Lower lobe of right lung (tissue), 2 donors: ENCODE data around the gene DNAH2. TPM values are rescaled to one million over a fixed set of nuclear protein-coding genes. Genes with fewer than 3 reads are reported as not detected.

Source experiments
- ATAC-seq, 2 donors: fragments of 200-7000 bp; cut with Tn5 transposase; one replicate each; pipeline ENCODE4 v1.9.1; 2020 to 2022; ENCODE audit warnings: mild to moderate bottlenecking in 2 of 2, moderate library complexity in 2 of 2
- DNase-seq: peaks from one replicate; pipeline ENCODE4 v3.0.0-alpha.2; 2020
- H3K27ac ChIP-seq: fragments of 200-600 bp; one replicate; pipeline ENCODE4 v1.8.0; 2022
- H3K27me3 ChIP-seq: fragments of 200-600 bp; one replicate; pipeline ENCODE4 v1.8.0; 2022; ENCODE audit warnings: low read depth
- H3K36me3 ChIP-seq: fragments of 200-600 bp; one replicate; pipeline ENCODE4 v1.8.0; 2022; ENCODE audit warnings: mild to moderate bottlenecking
- H3K4me1 ChIP-seq: fragments of 200-600 bp; one replicate; pipeline ENCODE4 v1.8.0; 2022
- H3K4me3 ChIP-seq: fragments of 200-600 bp; one replicate; pipeline ENCODE4 v1.8.0; 2022; ENCODE audit warnings: mild to moderate bottlenecking
- H3K9me3 ChIP-seq: fragments of 200-600 bp; one replicate; pipeline ENCODE4 v1.8.0; 2022
- intact Hi-C: fragments of 100-400 bp; cut with DNase I; formaldehyde crosslinking; loops from one replicate; pipeline ENCODE4 v1.11.0; 2022
- total RNA-seq: library from RNA; stranded (reverse); fragmentation: NEBNext Ultra II Directional; extraction: Animal tissue kit (Norgen Biotek cat#: 25700); gene quantifications from one replicate; pipeline ENCODE4 v1.2.1, GENCODE V29; 2021
- TF ChIP-seq, protein P1 (sequence below): fragments of 200-600 bp; IDR thresholded peaks from one replicate; pipeline ENCODE4 v1.8.0; 2022; ENCODE audit warnings: antibody characterized with exemption, mild to moderate bottlenecking
- donor health status: DM: no; HTN: yes; CAD: no; lungs with severe emphysema.

Gene DNAH2
- total RNA-seq, 1 donor from 2014 or later: 6.2 TPM

DNA sequence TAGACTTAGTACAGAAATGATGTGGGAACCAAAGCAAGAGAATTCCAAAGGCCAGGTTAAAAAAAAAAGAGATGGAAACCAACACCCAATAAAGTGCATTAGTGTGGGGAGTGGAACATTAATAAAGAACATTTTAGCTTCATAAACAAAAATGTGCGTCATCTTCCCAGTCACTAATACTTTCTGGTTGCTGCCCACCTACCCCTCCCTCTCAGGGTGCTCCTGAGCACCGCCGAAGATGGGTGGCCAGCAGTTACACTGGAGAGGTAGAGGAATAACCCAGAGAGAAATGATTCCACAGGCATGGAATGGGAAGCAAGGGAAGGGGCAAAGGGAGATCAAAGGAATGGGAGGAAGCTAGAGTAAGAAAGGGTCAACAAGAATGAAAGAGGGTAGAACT is 165.1 kb downstream of the DNAH2 start:
- ATAC-seq (no peak), DNase-seq (no peak)
- H3K9me3 ChIP-seq: no peaks in the 10 kb centered on the region
- H3K27me3 ChIP-seq: no peaks in the 10 kb centered on the region
- no peak overlapping the region for H3K4me3 ChIP-seq
- peaks cover 21% of the 10 kb centered on the region for H3K36me3 ChIP-seq
- H3K27ac ChIP-seq: no peak overlapping the region
- TF ChIP-seq, protein P1, sequence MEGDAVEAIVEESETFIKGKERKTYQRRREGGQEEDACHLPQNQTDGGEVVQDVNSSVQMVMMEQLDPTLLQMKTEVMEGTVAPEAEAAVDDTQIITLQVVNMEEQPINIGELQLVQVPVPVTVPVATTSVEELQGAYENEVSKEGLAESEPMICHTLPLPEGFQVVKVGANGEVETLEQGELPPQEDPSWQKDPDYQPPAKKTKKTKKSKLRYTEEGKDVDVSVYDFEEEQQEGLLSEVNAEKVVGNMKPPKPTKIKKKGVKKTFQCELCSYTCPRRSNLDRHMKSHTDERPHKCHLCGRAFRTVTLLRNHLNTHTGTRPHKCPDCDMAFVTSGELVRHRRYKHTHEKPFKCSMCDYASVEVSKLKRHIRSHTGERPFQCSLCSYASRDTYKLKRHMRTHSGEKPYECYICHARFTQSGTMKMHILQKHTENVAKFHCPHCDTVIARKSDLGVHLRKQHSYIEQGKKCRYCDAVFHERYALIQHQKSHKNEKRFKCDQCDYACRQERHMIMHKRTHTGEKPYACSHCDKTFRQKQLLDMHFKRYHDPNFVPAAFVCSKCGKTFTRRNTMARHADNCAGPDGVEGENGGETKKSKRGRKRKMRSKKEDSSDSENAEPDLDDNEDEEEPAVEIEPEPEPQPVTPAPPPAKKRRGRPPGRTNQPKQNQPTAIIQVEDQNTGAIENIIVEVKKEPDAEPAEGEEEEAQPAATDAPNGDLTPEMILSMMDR: no peak
- intact Hi-C loops: no loop called here
- H3K4me1 ChIP-seq: peaks cover 50% of the 10 kb centered on the region

Other genes with a start within 250 kb of the DNAH2 start
- 79.0 TPM for gene ZBTB4, start 238.1 kb upstream of the DNAH2 start, total RNA-seq
- not detected for gene SLC35G6, start 236.3 kb upstream of the DNAH2 start, total RNA-seq
- gene POLR2A, start 233.4 kb upstream of the DNAH2 start, total RNA-seq: 101 TPM
- 91.3 TPM for gene TNFSF12, start 168.7 kb upstream of the DNAH2 start, total RNA-seq
- gene TNFSF13, start 159.0 kb upstream of the DNAH2 start, total RNA-seq: 161 TPM
- 87.0 TPM for gene SENP3, start 155.8 kb upstream of the DNAH2 start, total RNA-seq
- 667 TPM for gene CD68, start 138.1 kb upstream of the DNAH2 start, total RNA-seq
- 55.3 TPM for gene MPDU1, start 133.9 kb upstream of the DNAH2 start, total RNA-seq
- 0.47 TPM for gene SOX15, start 127.7 kb upstream of the DNAH2 start, total RNA-seq
- 36.0 TPM for gene FXR2, start 102.8 kb upstream of the DNAH2 start, total RNA-seq
- gene SAT2, start 89.9 kb upstream of the DNAH2 start, total RNA-seq: 86.3 TPM
- gene SHBG, start 87.6 kb upstream of the DNAH2 start, total RNA-seq: not detected
- 3.1 TPM for gene ATP1B2, start 66.8 kb upstream of the DNAH2 start, total RNA-seq
- 34.8 TPM for gene TP53, start 30.3 kb upstream of the DNAH2 start, total RNA-seq
- gene WRAP53, start 29.3 kb upstream of the DNAH2 start, total RNA-seq: 8.3 TPM
- 1.6 TPM for gene EFNB3, start 12.5 kb upstream of the DNAH2 start, total RNA-seq
- 46.1 TPM for gene KDM6B, start 116.5 kb downstream of the DNAH2 start, total RNA-seq
- 12.0 TPM for gene TMEM88, start 137.3 kb downstream of the DNAH2 start, total RNA-seq
- 61.5 TPM for gene NAA38, start 139.8 kb downstream of the DNAH2 start, total RNA-seq
- gene CYB5D1, start 140.3 kb downstream of the DNAH2 start, total RNA-seq: 12.6 TPM
- 77.9 TPM for gene CHD3, start 171.0 kb downstream of the DNAH2 start, total RNA-seq
- gene RNF227, start 198.5 kb downstream of the DNAH2 start, total RNA-seq: 7.5 TPM
- 5.2 TPM for gene KCNAB3, start 212.1 kb downstream of the DNAH2 start, total RNA-seq
- 110 TPM for gene TRAPPC1, start 214.2 kb downstream of the DNAH2 start, total RNA-seq
- gene CNTROB, start 214.5 kb downstream of the DNAH2 start, total RNA-seq: 56.2 TPM